ENCODE measurements around the gene CYTIP.

The CYTIP gene

DNA sequence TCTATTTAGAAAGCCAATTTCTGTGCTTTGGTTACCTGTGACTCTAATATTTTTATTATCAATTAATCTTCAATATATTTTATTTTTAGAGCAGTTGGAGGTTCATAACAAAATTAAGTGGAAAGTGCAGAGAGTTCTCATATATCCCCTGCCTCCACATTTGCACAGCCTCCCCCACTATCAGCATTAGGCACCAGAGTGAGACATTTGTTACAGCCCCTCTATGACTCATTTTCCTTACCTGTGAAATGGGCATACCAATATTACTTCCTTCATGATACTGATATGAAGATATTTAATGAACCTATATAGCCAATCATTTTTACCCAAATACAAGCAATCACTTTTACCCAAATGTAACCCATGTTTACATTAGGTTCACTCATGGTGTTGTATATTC, 34.0 kb upstream of the CYTIP start:
- H3K4me3 ChIP-seq (ENCODE audit: low read depth in 1 of 5, low read length in 5 of 5), result no peak overlapping the region
- H3K27me3 ChIP-seq (ENCODE audit: control insufficient read depth in 5 of 5, insufficient read depth in 4 of 5, low read length in 5 of 5), result no peaks in the 10 kb centered on the region
- no peak overlapping the region for H3K9ac ChIP-seq (ENCODE audit: low read length in 5 of 5)

GRCh38 chr2:157476953-157477709, 33.2 kb upstream of the CYTIP start:
- H3K27me3 ChIP-seq (ENCODE audit: control insufficient read depth in 5 of 5, insufficient read depth in 4 of 5, low read length in 5 of 5), result no peaks in the 10 kb centered on the region
- peaks cover 0 to 16% (median 11%) of the 10 kb centered on the region in 5 donors for H3K4me1 ChIP-seq (ENCODE audit: control insufficient read depth in 5 of 5, insufficient read depth in 5 of 5, low read length in 5 of 5)
- H3K27ac ChIP-seq (ENCODE audit: low read depth, low read length), result no peak overlapping the region
- no peaks in the 10 kb centered on the region for H3K9me3 ChIP-seq (ENCODE audit: control insufficient read depth in 5 of 5, low read length in 5 of 5)
- H3K9ac ChIP-seq (ENCODE audit: low read length in 5 of 5), result no peak overlapping the region
- H3K36me3 ChIP-seq (ENCODE audit: control insufficient read depth in 5 of 5, insufficient read depth in 5 of 5, low read length in 5 of 5), result no peaks in the 10 kb centered on the region
- H3K4me3 ChIP-seq (ENCODE audit: low read depth in 1 of 5, low read length in 5 of 5), result no peak overlapping the region

More for the DNA sequence above, 34.0 kb upstream of the CYTIP start:
- Histone ChIP-seq H3K36me3 (ENCODE audit: control insufficient read depth in 5 of 5, insufficient read depth in 5 of 5, low read length in 5 of 5) (no peaks in the 10 kb centered on the region), H3K27ac (ENCODE audit: low read depth, low read length) (no peak overlapping the region), H3K4me1 (ENCODE audit: control insufficient read depth in 5 of 5, insufficient read depth in 5 of 5, low read length in 5 of 5) (peaks cover 0 to 16% (median 11%) of the 10 kb centered on the region in 5 donors), H3K9me3 (ENCODE audit: control insufficient read depth in 5 of 5, low read length in 5 of 5) (no peaks in the 10 kb centered on the region)

DNA sequence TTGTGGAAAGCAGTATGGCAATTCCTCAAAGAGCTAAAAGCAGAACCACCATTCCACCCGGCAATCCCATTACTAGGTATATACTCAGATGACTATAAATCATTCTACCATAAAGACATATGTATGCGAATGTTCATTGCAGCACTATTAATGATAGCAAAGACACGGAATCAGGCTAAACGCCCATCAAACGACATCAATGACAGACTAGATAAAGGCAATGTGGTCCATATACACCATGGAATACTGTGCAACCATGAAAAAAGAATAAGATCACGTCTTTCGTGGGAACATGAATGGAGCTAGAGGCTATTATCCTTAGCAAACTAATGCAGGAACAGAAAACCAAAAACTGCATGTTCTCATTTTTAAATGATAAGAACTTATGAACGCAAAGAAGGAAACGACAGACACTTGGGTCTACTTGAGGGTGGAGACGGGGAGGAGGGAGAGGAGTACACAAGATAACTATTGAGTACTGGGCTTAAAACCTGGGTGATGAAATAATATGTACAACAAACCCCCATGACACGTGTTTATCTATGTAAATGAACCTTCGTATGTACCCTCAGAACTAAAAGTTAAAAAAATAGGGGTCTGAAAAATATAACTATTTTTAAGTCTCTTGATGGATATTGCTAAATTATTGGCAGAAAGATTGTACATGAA, 32.0 kb upstream of the CYTIP start:
- no peaks in the 10 kb centered on the region for H3K36me3 ChIP-seq (ENCODE audit: control insufficient read depth in 5 of 5, insufficient read depth in 5 of 5, low read length in 5 of 5)
- H3K4me1 ChIP-seq (ENCODE audit: control insufficient read depth in 5 of 5, insufficient read depth in 5 of 5, low read length in 5 of 5), result peaks cover 0 to 11% (median 8%) of the 10 kb centered on the region in 5 donors
- no peak overlapping the region for H3K4me3 ChIP-seq (ENCODE audit: low read depth in 1 of 5, low read length in 5 of 5)
- H3K9ac ChIP-seq (ENCODE audit: low read length in 5 of 5), result no peak overlapping the region
- no peaks in the 10 kb centered on the region for H3K9me3 ChIP-seq (ENCODE audit: control insufficient read depth in 5 of 5, low read length in 5 of 5)
- H3K27ac ChIP-seq (ENCODE audit: low read depth, low read length), result no peak overlapping the region
- H3K27me3 ChIP-seq (ENCODE audit: control insufficient read depth in 5 of 5, insufficient read depth in 4 of 5, low read length in 5 of 5), result no peaks in the 10 kb centered on the region

DNA sequence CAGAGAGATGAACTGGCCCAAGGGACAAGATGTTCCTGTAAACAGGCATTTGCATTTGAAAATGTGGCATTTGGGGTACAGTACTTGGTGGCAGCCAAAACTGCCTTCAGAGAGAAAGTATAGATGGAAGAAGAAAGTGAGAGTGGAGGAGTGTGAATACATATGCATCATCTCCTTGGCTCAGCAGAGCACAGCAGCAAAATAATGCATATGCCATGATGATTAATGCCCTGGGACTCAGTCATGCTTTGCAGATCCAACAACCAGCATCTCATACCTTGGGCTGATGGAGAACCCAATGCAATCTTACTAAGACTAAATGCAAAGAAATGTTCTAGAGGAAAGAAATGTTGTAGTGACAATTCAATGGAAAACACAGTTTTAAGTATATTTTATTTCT, 29.7 kb upstream of the CYTIP start:
- H3K27ac ChIP-seq (ENCODE audit: low read depth, low read length), result no peak overlapping the region
- H3K9me3 ChIP-seq (ENCODE audit: control insufficient read depth in 5 of 5, low read length in 5 of 5), result no peaks in the 10 kb centered on the region
- H3K27me3 ChIP-seq (ENCODE audit: control insufficient read depth in 5 of 5, insufficient read depth in 4 of 5, low read length in 5 of 5), result no peaks in the 10 kb centered on the region
- H3K4me1 ChIP-seq (ENCODE audit: control insufficient read depth in 5 of 5, insufficient read depth in 5 of 5, low read length in 5 of 5), result no peaks in the 10 kb centered on the region
- H3K9ac ChIP-seq (ENCODE audit: low read length in 5 of 5), result no peak overlapping the region
- H3K4me3 ChIP-seq (ENCODE audit: low read depth in 1 of 5, low read length in 5 of 5), result no peak overlapping the region
- H3K36me3 ChIP-seq (ENCODE audit: control insufficient read depth in 5 of 5, insufficient read depth in 5 of 5, low read length in 5 of 5), result no peaks in the 10 kb centered on the region

DNA sequence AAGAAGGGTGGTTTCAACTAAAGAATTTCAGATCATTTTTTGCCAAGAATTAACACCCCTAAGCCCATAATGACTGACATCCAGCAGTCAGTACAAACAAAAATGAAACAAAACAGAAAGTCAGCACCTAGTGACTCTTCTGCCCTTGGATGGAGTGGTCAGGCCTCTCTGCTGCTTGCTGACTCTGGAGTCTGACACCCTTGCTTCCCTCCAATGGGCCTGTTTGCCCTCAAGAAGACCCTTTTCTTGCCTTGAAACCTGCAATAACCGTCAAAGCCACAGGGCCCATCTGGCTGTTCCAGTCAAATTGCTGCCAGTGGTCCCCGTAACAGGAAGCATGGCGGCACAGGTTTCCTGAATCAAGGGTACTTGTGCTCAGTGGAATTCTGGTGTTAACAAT, 27.2 kb upstream of the CYTIP start:
- no peak overlapping the region for H3K4me3 ChIP-seq (ENCODE audit: low read depth in 1 of 5, low read length in 5 of 5)
- no peak overlapping the region for H3K9ac ChIP-seq (ENCODE audit: low read length in 5 of 5)
- H3K27me3 ChIP-seq (ENCODE audit: control insufficient read depth in 5 of 5, insufficient read depth in 4 of 5, low read length in 5 of 5), result no peaks in the 10 kb centered on the region
- H3K36me3 ChIP-seq (ENCODE audit: control insufficient read depth in 5 of 5, insufficient read depth in 5 of 5, low read length in 5 of 5), result no peaks in the 10 kb centered on the region
- H3K9me3 ChIP-seq (ENCODE audit: control insufficient read depth in 5 of 5, low read length in 5 of 5), result no peaks in the 10 kb centered on the region
- H3K4me1 ChIP-seq (ENCODE audit: control insufficient read depth in 5 of 5, insufficient read depth in 5 of 5, low read length in 5 of 5), result no peaks in the 10 kb centered on the region
- H3K27ac ChIP-seq (ENCODE audit: low read depth, low read length), result no peak overlapping the region

GRCh38 chr2:157470321-157470720, 26.4 kb upstream of the CYTIP start:
- no peak overlapping the region for H3K9ac ChIP-seq (ENCODE audit: low read length in 5 of 5)
- no peaks in the 10 kb centered on the region for H3K27me3 ChIP-seq (ENCODE audit: control insufficient read depth in 5 of 5, insufficient read depth in 4 of 5, low read length in 5 of 5)
- no peak overlapping the region for H3K27ac ChIP-seq (ENCODE audit: low read depth, low read length)
- H3K4me3 ChIP-seq (ENCODE audit: low read depth in 1 of 5, low read length in 5 of 5), result no peak overlapping the region
- no peaks in the 10 kb centered on the region for H3K9me3 ChIP-seq (ENCODE audit: control insufficient read depth in 5 of 5, low read length in 5 of 5)
- H3K4me1 ChIP-seq (ENCODE audit: control insufficient read depth in 5 of 5, insufficient read depth in 5 of 5, low read length in 5 of 5), result no peaks in the 10 kb centered on the region
- H3K36me3 ChIP-seq (ENCODE audit: control insufficient read depth in 5 of 5, insufficient read depth in 5 of 5, low read length in 5 of 5), result no peaks in the 10 kb centered on the region

- Histone ChIP-seq H3K27ac (ENCODE audit: low read depth, low read length) (no peak overlapping the region), H3K4me3 (ENCODE audit: low read depth in 1 of 5, low read length in 5 of 5) (no peak overlapping the region), H3K9me3 (ENCODE audit: control insufficient read depth in 5 of 5, low read length in 5 of 5) (no peaks in the 10 kb centered on the region), H3K9ac (ENCODE audit: low read length in 5 of 5) (no peak overlapping the region), H3K4me1 (ENCODE audit: control insufficient read depth in 5 of 5, insufficient read depth in 5 of 5, low read length in 5 of 5) (no peaks in the 10 kb centered on the region), H3K36me3 (ENCODE audit: control insufficient read depth in 5 of 5, insufficient read depth in 5 of 5, low read length in 5 of 5) (no peaks in the 10 kb centered on the region), H3K27me3 (ENCODE audit: control insufficient read depth in 5 of 5, insufficient read depth in 4 of 5, low read length in 5 of 5) (no peaks in the 10 kb centered on the region)
These were observed 25.8 kb upstream of the CYTIP start for GRCh38 chr2:157469726-157470125.

DNA sequence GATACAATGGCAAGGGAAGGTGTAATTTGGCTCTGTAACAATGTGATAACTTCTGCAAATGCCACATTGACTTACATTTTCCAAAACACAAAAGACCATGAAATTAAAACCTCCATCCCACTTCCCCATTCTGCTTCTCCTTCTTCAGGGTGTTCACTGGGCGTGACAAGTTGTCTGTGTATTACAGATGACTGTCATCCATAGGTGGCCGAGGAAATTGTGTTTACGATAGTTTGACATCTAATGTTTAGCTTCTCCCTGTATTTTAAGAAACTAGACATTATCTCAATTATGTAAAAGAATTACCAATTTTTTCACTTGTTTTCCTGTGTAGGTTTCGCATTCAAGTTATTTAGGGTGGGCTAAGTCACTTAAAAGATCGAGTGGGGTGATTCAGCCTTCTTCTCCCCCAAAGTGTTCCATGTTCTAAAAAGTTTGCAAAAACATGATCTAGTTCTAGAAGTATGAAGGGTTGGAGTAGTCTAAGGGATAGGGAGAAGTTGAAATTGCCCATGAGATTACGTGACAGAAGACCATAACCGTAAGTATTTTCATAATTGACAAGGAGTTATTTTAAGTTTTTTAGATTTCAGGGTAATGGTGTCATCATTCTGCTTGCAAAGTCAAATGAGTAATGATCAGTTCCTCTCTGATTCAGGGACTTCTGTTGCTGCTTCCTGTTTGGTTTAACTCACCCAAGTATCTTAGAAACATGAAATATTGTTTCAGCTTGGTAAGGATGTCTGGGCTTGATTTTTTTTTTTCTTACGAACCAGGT, 25.2 kb upstream of the CYTIP start:
- no peaks in the 10 kb centered on the region for H3K9me3 ChIP-seq (ENCODE audit: control insufficient read depth in 5 of 5, low read length in 5 of 5)
- no peaks in the 10 kb centered on the region for H3K27me3 ChIP-seq (ENCODE audit: control insufficient read depth in 5 of 5, insufficient read depth in 4 of 5, low read length in 5 of 5)
- H3K4me1 ChIP-seq (ENCODE audit: control insufficient read depth in 5 of 5, insufficient read depth in 5 of 5, low read length in 5 of 5), result no peaks in the 10 kb centered on the region
- no peak overlapping the region for H3K9ac ChIP-seq (ENCODE audit: low read length in 5 of 5)
- H3K36me3 ChIP-seq (ENCODE audit: control insufficient read depth in 5 of 5, insufficient read depth in 5 of 5, low read length in 5 of 5), result no peaks in the 10 kb centered on the region
- no peak overlapping the region for H3K4me3 ChIP-seq (ENCODE audit: low read depth in 1 of 5, low read length in 5 of 5)
- no peak overlapping the region for H3K27ac ChIP-seq (ENCODE audit: low read depth, low read length)

DNA sequence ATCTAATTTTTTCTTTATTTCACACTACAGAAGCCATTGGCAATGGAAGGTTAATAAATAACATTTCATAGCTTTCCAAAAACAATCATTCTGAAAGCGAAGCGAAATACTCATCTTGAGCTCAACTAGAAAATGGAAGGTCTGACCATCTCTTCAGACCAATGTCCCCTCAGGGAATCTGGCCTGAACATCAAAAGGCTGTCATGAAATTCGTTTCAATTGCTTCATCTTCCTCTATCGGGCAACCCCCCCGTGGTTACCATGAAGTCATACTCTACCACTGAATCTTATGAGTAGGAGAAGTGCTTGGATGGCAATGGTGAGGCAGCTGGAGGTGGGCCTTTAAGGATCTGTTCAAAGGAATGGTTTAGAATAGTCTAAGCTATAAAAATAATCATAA, 22.9 kb upstream of the CYTIP start:
- Histone ChIP-seq H3K4me1 (ENCODE audit: control insufficient read depth in 5 of 5, insufficient read depth in 5 of 5, low read length in 5 of 5) (no peaks in the 10 kb centered on the region), H3K4me3 (ENCODE audit: low read depth in 1 of 5, low read length in 5 of 5) (no peak overlapping the region), H3K9ac (ENCODE audit: low read length in 5 of 5) (no peak overlapping the region), H3K9me3 (ENCODE audit: control insufficient read depth in 5 of 5, low read length in 5 of 5) (no peaks in the 10 kb centered on the region), H3K36me3 (ENCODE audit: control insufficient read depth in 5 of 5, insufficient read depth in 5 of 5, low read length in 5 of 5) (no peaks in the 10 kb centered on the region), H3K27ac (ENCODE audit: low read depth, low read length) (no peak overlapping the region), H3K27me3 (ENCODE audit: control insufficient read depth in 5 of 5, insufficient read depth in 4 of 5, low read length in 5 of 5) (no peaks in the 10 kb centered on the region)

DNA sequence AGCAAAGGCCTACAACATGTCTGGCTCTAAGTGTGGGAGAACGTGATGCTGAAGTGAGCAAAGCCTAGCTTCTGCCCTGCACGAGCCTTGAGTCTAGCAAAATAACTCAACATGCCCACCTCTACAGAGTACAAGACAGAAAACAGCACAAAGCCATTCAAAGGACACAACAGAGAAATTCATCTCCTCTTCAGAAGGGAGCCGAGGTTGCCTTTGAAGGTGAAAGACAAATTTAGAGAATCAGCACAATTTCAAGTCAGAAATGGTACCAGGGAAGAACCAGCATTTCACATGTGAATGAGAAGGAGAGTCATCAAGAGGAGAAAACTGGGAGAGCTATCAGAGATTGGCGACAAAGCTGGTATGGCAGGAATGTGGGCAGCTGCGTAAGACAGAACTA, 21.7 kb upstream of the CYTIP start:
- Histone ChIP-seq H3K27ac (ENCODE audit: low read depth, low read length) (no peak overlapping the region), H3K4me1 (ENCODE audit: control insufficient read depth in 5 of 5, insufficient read depth in 5 of 5, low read length in 5 of 5) (peaks cover 0 to 8% (median under 1%) of the 10 kb centered on the region in 5 donors), H3K27me3 (ENCODE audit: control insufficient read depth in 5 of 5, insufficient read depth in 4 of 5, low read length in 5 of 5) (no peaks in the 10 kb centered on the region), H3K4me3 (ENCODE audit: low read depth in 1 of 5, low read length in 5 of 5) (no peak overlapping the region), H3K36me3 (ENCODE audit: control insufficient read depth in 5 of 5, insufficient read depth in 5 of 5, low read length in 5 of 5) (no peaks in the 10 kb centered on the region), H3K9me3 (ENCODE audit: control insufficient read depth in 5 of 5, low read length in 5 of 5) (no peaks in the 10 kb centered on the region), H3K9ac (ENCODE audit: low read length in 5 of 5) (no peak overlapping the region)

Data from subcutaneous abdominal adipose tissue (tissue), 5 donors.